H1 (cell line): ENCODE results near the gene GCC1. TPM values are rescaled to one million over a fixed set of nuclear protein-coding genes. Genes with fewer than 3 reads are reported as not detected.

ENCODE experiments used
- ASH2L ChIP-seq: fragments of 200-600, 300-600 bp; sonication (generic); IDR thresholded peaks from one replicate; pipeline ENCODE4 v1.7.1; 2017; ENCODE audit warnings: low read length
- CBX5 ChIP-seq: fragments of 300-800, 300-1000 bp; sonication (generic); IDR thresholded peaks from 2 replicates; pipeline ENCODE4 v1.7.1; 2016; ENCODE audit warnings: antibody characterized with exemption, low read length, low read depth
- TAF1 ChIP-seq: IDR thresholded peaks from 2 replicates; pipeline ENCODE4 v1.6.1; 2011; ENCODE audit warnings: mild to moderate bottlenecking, low read depth, low read length
- polyA plus RNA-seq, 7 experiments: library from polyadenylated mRNA; depleted of rRNA in 3 of 7; stranded (reverse) in 5 of 7; unstranded in 2 of 7; fragments of >200 nt in 5 of 7; fragments of 200-250 nt in 2 of 7; gene quantifications; 1 replicate in 5 of 7; 2 replicates in 1 of 7; 4 replicates in 1 of 7; pipeline versions ENCODE4 v1.2.1 to v1.2.3, GENCODE V29; 2011 to 2013; ENCODE audit warnings: missing spikeins in 2 of 7, mixed read lengths in 2 of 7
- total RNA-seq: library from RNA; stranded (reverse); fragmentation: NEBNext Ultra II Directional; extraction: Animal tissue kit (Norgen Biotek cat#: 25700); gene quantifications from 2 replicates; pipeline ENCODE4 v1.2.1, GENCODE V29; 2021

The GCC1 gene
- total and polyA plus RNA-seq, 2 of the 8 experiments (the other 6 are each of a cell fraction or from before 2014, with no cell fraction given) = 3.3 to 15.0 TPM

GRCh38 chr7:127625331-127625730 lies 39.9 kb upstream of the GCC1 start (continued):
- TF ChIP-seq CBX5 (no peak), TAF1 (no peak), ASH2L (no peak)
